Type B pancreatic cell (in vitro differentiated cells): ENCODE results near the gene NCSTN. TPM values are rescaled to one million over a fixed set of nuclear protein-coding genes. Genes with fewer than 3 reads are reported as not detected.

Source experiments
- DNase-seq: peaks from one replicate; pipeline ENCODE4 v3.0.0; 2021; ENCODE audit warnings: mixed read lengths; ENCODE audit not compliant: unreplicated experiment; ENCODE audit errors: extremely low spot score
- H3K27ac Mint-ChIP-seq: 2 replicates; pipeline ENCODE4 v1.8.0; 2021; ENCODE audit warnings: mild to moderate bottlenecking, mixed read lengths
- H3K27me3 Mint-ChIP-seq: 2 replicates; pipeline ENCODE4 v1.8.0; 2021; ENCODE audit warnings: mixed read lengths
- H3K36me3 Mint-ChIP-seq: 2 replicates; pipeline ENCODE4 v1.8.0; 2021; ENCODE audit warnings: mixed read lengths
- H3K4me1 Mint-ChIP-seq: one replicate; pipeline ENCODE4 v1.8.0; 2021; ENCODE audit warnings: mixed read lengths; ENCODE audit not compliant: unreplicated experiment
- H3K4me3 Mint-ChIP-seq: 2 replicates; pipeline ENCODE4 v1.8.0; 2021; ENCODE audit warnings: mild to moderate bottlenecking, mixed read lengths
- H3K9me3 Mint-ChIP-seq: 2 replicates; pipeline ENCODE4 v1.8.0; 2021; ENCODE audit warnings: mixed read lengths
- total RNA-seq: library from RNA; stranded (reverse); gene quantifications from 2 replicates; pipeline ENCODE4 v1.2.1, GENCODE V29; 2021; ENCODE audit warnings: low replicate concordance
- TF ChIP-seq, protein P1 (sequence below): fragments of 200-600 bp; sonication (generic); conservative IDR thresholded peaks from 2 replicates; pipeline ENCODE4 v1.5.0; 2021; ENCODE audit warnings: antibody characterized with exemption, mild to moderate bottlenecking

The NCSTN gene
- total RNA-seq, 1 donor from 2014 or later, result 104 TPM

DNA sequence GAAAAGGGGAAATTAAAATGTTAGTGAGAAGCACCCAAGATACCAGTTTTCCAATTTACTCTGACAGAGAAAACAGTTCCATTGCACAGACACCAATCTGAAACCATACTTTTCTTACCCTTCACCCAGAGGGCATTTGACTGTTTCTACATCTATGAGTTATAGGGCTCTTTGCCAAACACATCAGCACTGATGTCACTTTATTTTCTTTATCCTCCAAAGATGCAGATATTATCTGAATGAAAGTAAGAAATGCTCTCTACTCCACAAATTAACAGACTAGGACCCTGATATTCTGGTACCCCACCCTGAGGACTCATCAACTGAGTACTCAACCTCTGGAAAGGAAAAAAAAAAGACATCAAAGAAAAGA, 34.0 kb upstream of the NCSTN start:
- Mint-ChIP-seq H3K27ac (no peak overlapping the region), H3K27me3 (no peaks in the 10 kb centered on the region), H3K4me1 (no peaks in the 10 kb centered on the region), H3K9me3 (no peaks in the 10 kb centered on the region), H3K36me3 (peaks cover 37% of the 10 kb centered on the region), H3K4me3 (no peak overlapping the region)
- TF ChIP-seq, protein P1, sequence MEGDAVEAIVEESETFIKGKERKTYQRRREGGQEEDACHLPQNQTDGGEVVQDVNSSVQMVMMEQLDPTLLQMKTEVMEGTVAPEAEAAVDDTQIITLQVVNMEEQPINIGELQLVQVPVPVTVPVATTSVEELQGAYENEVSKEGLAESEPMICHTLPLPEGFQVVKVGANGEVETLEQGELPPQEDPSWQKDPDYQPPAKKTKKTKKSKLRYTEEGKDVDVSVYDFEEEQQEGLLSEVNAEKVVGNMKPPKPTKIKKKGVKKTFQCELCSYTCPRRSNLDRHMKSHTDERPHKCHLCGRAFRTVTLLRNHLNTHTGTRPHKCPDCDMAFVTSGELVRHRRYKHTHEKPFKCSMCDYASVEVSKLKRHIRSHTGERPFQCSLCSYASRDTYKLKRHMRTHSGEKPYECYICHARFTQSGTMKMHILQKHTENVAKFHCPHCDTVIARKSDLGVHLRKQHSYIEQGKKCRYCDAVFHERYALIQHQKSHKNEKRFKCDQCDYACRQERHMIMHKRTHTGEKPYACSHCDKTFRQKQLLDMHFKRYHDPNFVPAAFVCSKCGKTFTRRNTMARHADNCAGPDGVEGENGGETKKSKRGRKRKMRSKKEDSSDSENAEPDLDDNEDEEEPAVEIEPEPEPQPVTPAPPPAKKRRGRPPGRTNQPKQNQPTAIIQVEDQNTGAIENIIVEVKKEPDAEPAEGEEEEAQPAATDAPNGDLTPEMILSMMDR, result no peak
- no peak for DNase-seq

DNA sequence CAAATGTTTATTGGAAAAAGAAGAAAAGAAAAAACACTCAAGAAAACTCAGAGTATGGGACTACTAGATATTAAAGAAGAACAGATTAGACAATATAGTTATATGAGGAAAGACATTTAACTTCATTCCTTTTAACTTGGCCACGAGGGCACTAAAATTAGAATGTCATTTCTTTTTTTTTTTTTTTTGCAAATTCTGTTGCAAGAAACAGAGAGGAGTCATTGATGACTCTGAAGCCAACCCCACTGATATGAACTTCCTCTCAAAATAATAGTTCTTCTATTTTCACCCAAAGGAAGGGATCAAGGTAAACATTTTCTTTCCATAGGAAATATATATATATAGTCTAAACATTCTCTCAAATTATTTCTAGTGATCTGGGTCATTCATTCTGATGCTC, 33.6 kb upstream of the NCSTN start:
- H3K4me3 Mint-ChIP-seq, result no peak overlapping the region
- H3K36me3 Mint-ChIP-seq, result peaks cover 38% of the 10 kb centered on the region
- H3K4me1 Mint-ChIP-seq, result no peaks in the 10 kb centered on the region
- H3K9me3 Mint-ChIP-seq, result no peaks in the 10 kb centered on the region
- H3K27me3 Mint-ChIP-seq, result no peaks in the 10 kb centered on the region
- DNase-seq, result no peak
- TF ChIP-seq, protein P1, result no peak
- no peak overlapping the region for H3K27ac Mint-ChIP-seq

DNA sequence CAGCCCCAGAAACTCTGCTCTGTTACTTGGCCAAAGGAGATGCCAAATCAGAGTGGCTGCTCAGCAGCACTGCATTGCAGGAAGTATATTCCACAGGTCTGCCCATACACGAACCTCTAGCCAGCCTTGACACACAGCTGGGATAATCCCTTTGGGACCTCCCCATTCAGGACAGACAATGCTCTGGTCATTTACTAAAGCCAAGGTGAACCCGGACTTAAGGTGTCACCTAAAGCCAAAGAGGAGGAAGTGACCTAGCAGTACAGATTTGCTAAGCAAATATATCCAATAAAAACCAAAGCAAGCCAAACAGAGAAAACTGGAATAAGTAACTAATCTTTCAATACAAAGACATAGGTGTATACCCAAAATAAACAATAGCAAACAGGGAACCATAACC, 27.8 kb upstream of the NCSTN start:
- no peak for DNase-seq
- Mint-ChIP-seq H3K27ac (no peak overlapping the region), H3K36me3 (peaks cover 64% of the 10 kb centered on the region), H3K4me1 (no peaks in the 10 kb centered on the region), H3K9me3 (no peaks in the 10 kb centered on the region), H3K27me3 (no peaks in the 10 kb centered on the region), H3K4me3 (no peak overlapping the region)
- TF ChIP-seq, protein P1, result no peak

DNA sequence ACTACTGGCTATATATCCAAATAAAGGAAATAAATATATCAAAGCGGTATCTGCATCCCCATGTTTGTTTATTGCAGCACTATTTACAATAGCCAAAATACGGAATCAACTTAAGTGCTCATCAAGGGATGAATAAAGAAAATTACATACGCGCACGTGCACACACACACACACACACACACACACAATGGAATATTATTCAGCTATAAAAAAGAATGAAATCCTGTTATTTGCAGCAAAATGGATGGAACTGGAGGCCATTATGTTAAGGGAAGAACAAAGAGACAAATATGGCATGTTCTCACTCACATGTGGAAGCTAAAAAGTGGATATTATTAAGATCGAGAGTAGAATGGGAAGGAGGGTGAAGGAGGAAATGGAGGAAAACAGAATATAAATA, 20.4 kb upstream of the NCSTN start:
- H3K4me3 Mint-ChIP-seq, result no peak overlapping the region
- no peaks in the 10 kb centered on the region for H3K9me3 Mint-ChIP-seq
- H3K27ac Mint-ChIP-seq, result no peak overlapping the region
- H3K36me3 Mint-ChIP-seq, result peaks cover 46% of the 10 kb centered on the region
- TF ChIP-seq, protein P1, result no peak
- no peaks in the 10 kb centered on the region for H3K4me1 Mint-ChIP-seq
- H3K27me3 Mint-ChIP-seq, result no peaks in the 10 kb centered on the region
- no peak for DNase-seq

DNA sequence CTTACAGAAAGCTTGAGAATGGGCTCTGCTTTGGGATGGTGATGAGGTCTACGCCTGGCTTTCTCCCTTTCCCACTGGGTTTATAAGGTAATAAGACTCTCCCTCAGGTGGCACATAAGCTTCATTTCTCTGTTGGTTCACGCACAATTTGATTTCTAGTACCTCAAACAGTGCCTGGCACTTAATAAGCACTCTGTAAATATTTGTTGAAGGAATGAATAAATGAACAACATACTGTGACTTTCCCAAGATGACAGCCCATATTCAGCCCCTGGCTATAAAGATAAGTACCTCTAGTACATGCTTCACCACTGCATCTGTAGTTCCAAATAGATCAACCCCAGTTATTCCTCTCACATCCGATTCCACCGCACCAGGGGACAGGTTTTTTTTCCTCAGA, 17.9 kb upstream of the NCSTN start:
- DNase-seq, result no peak
- TF ChIP-seq, protein P1, result no peak
- Mint-ChIP-seq H3K4me1 (no peaks in the 10 kb centered on the region), H3K36me3 (peaks cover 35% of the 10 kb centered on the region), H3K9me3 (no peaks in the 10 kb centered on the region), H3K27me3 (no peaks in the 10 kb centered on the region), H3K4me3 (no peak overlapping the region), H3K27ac (no peak overlapping the region)

DNA sequence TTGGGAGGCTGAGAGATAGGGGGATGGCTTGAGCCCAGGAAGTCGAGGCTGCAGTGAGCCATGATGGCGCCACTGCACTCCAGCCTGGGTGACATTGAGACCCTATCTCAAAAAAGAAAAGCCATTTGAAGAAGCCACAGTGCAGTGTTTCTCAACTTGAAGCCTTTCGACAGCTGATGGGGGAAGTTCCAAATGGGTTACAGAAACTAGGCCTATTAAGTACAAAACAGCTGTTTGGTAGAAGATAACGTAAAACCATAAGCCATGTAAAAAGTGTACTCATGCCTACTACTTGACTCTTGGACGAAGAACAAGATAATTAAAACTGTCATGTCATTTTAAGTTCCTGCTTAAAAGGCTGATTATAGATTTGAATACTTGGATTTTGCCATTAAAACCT, 16.8 kb upstream of the NCSTN start:
- peaks cover 30% of the 10 kb centered on the region for H3K36me3 Mint-ChIP-seq

More for the DNA sequence above, 16.8 kb upstream of the NCSTN start:
- Mint-ChIP-seq H3K4me1 (no peaks in the 10 kb centered on the region), H3K27me3 (no peaks in the 10 kb centered on the region), H3K27ac (no peak overlapping the region), H3K9me3 (no peaks in the 10 kb centered on the region), H3K4me3 (no peak overlapping the region)
- no peak for DNase-seq
- TF ChIP-seq, protein P1, result no peak
